Subcutaneous abdominal adipose tissue (tissue), 5 donors: ENCODE data around the gene ADAM12.

Source experiments
- H3K27ac ChIP-seq: one replicate; pipeline ENCODE4 v1.7.0; 2013; ENCODE audit warnings: low read depth, mild to moderate bottlenecking, inconsistent platforms, low read length, moderate library complexity
- H3K27me3 ChIP-seq, 5 donors: one replicate each; pipeline ENCODE4 v1.7.0; 2013; ENCODE audit warnings: low read length in 5 of 5, inconsistent platforms in 1 of 5; ENCODE audit not compliant: control insufficient read depth in 5 of 5, insufficient read depth in 4 of 5
- H3K36me3 ChIP-seq, 5 donors: one replicate each; pipeline ENCODE4 v1.7.0; 2013; ENCODE audit warnings: low read length in 5 of 5; ENCODE audit not compliant: control insufficient read depth in 5 of 5, insufficient read depth in 5 of 5
- H3K4me1 ChIP-seq, 5 donors: one replicate each; pipeline ENCODE4 v1.7.0; 2013; ENCODE audit warnings: low read length in 5 of 5, mild to moderate bottlenecking in 3 of 5, moderate library complexity in 1 of 5; ENCODE audit not compliant: control insufficient read depth in 5 of 5, insufficient read depth in 5 of 5
- H3K4me3 ChIP-seq, 5 donors: one replicate each; pipeline ENCODE4 v1.7.0; 2013; ENCODE audit warnings: low read length in 5 of 5, low read depth in 1 of 5
- H3K9ac ChIP-seq, 5 donors: one replicate each; pipeline ENCODE4 v1.7.0; 2013; ENCODE audit warnings: low read length in 5 of 5, mild to moderate bottlenecking in 4 of 5, moderate library complexity in 3 of 5
- H3K9me3 ChIP-seq, 5 donors: one replicate each; pipeline ENCODE4 v1.7.0; 2013; ENCODE audit warnings: low read length in 5 of 5; ENCODE audit not compliant: control insufficient read depth in 5 of 5
- donor health status: healthy.
- donor health status: healthy.
- donor health status: healthy.
- donor health status: healthy.
- donor health status: healthy.

ADAM12 gene

DNA sequence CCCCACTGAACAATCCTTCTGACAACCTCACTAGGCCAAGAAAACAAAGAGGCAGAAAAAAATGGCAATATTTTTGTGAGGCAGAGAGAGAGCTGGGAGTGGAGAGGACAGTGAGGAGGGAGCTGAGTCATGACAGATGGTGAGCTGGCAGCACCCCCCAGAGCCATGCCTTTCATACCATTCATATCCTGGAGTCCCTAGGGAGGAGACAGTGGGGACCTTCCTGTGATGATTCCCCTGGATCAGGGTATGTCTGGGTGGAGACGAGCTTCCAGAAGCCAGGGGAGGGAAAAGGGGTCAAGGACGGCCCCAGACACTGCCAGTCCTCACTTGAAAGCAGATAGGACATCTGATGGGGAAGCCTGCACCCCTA lies 160.5 kb downstream of the ADAM12 start:
- peaks cover 16 to 40% (median 35%) of the 10 kb centered on the region in 5 donors for H3K4me1 ChIP-seq
- H3K4me3 ChIP-seq = no peak overlapping the region
- no peak overlapping the region for H3K9ac ChIP-seq
- no peaks in the 10 kb centered on the region for H3K9me3 ChIP-seq
- H3K36me3 ChIP-seq = no peaks in the 10 kb centered on the region
- no peak overlapping the region for H3K27ac ChIP-seq
- peaks cover 0 to 4% (median 0%) of the 10 kb centered on the region in 5 donors for H3K27me3 ChIP-seq

GRCh38 chr10:126226988-126227761 lies 161.1 kb downstream of the ADAM12 start:
- Histone ChIP-seq H3K27ac (peak overlapping the region; percentile 34), H3K9ac (no peak overlapping the region), H3K27me3 (peaks cover 0 to 6% (median 0%) of the 10 kb centered on the region in 5 donors), H3K4me3 (no peak overlapping the region), H3K36me3 (no peaks in the 10 kb centered on the region), H3K9me3 (no peaks in the 10 kb centered on the region), H3K4me1 (peaks cover 22 to 45% (median 39%) of the 10 kb centered on the region in 5 donors)

DNA sequence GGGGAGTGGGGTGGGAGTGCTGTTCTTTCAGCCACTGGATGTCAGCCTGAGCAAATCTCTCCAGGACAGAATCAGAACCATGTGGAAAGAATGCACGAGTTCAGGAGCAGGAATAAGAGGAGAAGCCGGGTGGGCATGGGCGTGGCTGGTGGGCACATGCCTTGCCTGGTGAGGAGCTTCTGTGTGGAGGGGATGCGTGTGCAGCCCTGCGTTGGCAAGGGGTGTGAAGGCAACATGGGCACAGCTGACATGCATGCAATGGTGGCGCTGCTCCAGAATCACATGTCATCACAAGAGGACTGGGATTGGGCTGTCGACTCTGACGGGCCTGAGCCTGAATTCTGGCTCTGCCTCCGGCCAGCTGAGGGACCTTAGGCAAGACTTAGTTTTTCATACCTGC lies 162.1 kb downstream of the ADAM12 start:
- Histone ChIP-seq H3K9me3 (no peaks in the 10 kb centered on the region), H3K4me1 (peaks cover 22 to 45% (median 40%) of the 10 kb centered on the region in 5 donors), H3K36me3 (no peaks in the 10 kb centered on the region), H3K4me3 (no peak overlapping the region), H3K9ac (no peak overlapping the region), H3K27ac (peak overlapping the region; percentile 34), H3K27me3 (peaks cover 0 to 6% (median 0%) of the 10 kb centered on the region in 5 donors)

DNA sequence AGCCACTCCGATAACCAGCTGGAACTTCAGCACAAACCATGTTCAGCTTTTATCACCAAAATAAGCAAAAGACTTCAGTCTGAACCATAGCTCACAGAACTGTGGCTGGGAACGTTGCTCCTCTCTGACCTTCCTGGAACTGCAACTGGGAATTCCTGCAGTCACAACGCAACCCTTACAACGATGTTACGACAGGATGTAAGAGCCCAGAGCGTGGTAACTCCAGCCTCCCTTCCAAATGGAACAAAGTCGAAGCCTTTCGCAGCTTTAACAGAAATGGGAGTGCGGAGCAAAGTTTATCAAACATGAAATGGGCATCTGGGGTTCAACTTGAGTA lies 162.6 kb downstream of the ADAM12 start:
- H3K27ac ChIP-seq = peak overlapping the region; percentile 82
- H3K9me3 ChIP-seq = no peaks in the 10 kb centered on the region
- no peaks in the 10 kb centered on the region for H3K36me3 ChIP-seq
- no peak overlapping the region for H3K4me3 ChIP-seq
- H3K27me3 ChIP-seq = peaks cover 0 to 6% (median 0%) of the 10 kb centered on the region in 5 donors
- peaks cover 22 to 45% (median 40%) of the 10 kb centered on the region in 5 donors for H3K4me1 ChIP-seq
- peak overlapping the region in 3 of 5 donors; percentile 54 to 63 (median 60) for H3K9ac ChIP-seq

DNA sequence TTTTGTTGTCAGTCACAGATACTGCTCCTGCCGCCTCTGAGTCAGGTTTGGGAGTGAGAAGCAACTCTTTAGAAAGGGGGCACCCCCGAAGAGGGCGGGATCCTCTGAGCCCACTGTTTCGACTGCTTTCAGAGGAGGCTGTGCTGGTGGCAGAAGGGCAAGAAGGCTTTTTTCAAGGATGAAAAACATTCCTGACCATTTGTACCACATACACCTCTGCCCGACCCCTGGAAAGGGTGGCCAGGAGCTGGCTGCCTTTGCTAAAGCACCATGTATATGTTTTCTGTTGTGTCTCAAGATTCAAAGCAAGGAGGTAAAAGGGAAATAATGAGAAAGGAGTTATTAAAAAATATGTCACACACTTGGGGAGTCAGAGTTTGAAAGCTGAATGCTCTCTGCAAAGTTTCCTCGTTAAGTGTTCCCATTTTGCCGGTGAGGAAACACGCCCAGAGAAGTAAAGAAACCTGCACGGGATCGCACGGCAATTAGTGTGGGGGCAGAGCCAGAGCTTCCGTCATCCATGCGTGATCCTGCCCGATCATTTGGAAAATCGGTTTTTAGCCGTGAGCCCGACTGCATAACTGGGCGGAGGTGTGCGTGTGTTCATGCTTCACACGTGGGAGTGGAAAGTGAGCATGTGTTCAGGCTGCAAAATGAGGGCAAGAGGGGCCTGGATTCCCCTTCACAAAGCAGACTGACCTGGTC lies 163.2 kb downstream of the ADAM12 start:
- Histone ChIP-seq H3K9ac (peak overlapping the region in 4 of 5 donors; percentile 39 to 63 (median 57)), H3K36me3 (no peaks in the 10 kb centered on the region), H3K27ac (peak overlapping the region; percentile 82), H3K27me3 (peaks cover 0 to 6% (median 0%) of the 10 kb centered on the region in 5 donors), H3K4me3 (no peak overlapping the region), H3K4me1 (peaks cover 22 to 45% (median 40%) of the 10 kb centered on the region in 5 donors), H3K9me3 (no peaks in the 10 kb centered on the region)

GRCh38 chr10:126223512-126224067 lies 164.7 kb downstream of the ADAM12 start:
- H3K27me3 ChIP-seq = peaks cover 0 to 6% (median 0%) of the 10 kb centered on the region in 5 donors
- peak overlapping the region; percentile 82 for H3K27ac ChIP-seq
- peaks cover 22 to 45% (median 40%) of the 10 kb centered on the region in 5 donors for H3K4me1 ChIP-seq
- no peaks in the 10 kb centered on the region for H3K9me3 ChIP-seq
- H3K36me3 ChIP-seq = no peaks in the 10 kb centered on the region
- H3K4me3 ChIP-seq = no peak overlapping the region
- peak overlapping the region in 2 of 5 donors; percentile 26 to 50 for H3K9ac ChIP-seq

GRCh38 chr10:126222736-126223511 lies 165.4 kb downstream of the ADAM12 start:
- H3K27me3 ChIP-seq = peaks cover 0 to 6% (median 0%) of the 10 kb centered on the region in 5 donors
- H3K4me1 ChIP-seq = peaks cover 22 to 45% (median 40%) of the 10 kb centered on the region in 5 donors
- H3K36me3 ChIP-seq = no peaks in the 10 kb centered on the region
- peak overlapping the region in 4 of 5 donors; percentile 11 to 95 (median 38) for H3K9ac ChIP-seq
- H3K27ac ChIP-seq = peak overlapping the region; percentile 82
- H3K9me3 ChIP-seq = no peaks in the 10 kb centered on the region
- no peak overlapping the region for H3K4me3 ChIP-seq

DNA sequence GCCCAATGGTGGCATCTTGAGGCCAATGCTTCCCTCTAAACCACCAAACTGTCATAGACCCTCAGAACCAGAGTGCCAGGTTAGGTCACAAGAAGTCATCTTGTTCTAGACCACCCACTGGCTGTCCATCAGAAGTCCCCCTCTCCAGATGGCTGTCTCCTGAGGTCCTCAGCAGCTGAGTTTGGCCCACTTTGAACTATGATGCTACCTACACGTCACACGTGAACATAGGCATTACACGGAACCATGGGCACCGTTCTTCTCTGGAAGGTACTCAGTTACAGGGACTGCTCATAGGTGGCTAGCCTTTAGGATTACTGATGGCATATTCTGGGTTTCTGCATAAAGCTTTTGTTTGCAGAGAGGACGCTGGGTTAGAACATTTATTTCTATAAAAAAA lies 166.4 kb downstream of the ADAM12 start:
- H3K9ac ChIP-seq = peak overlapping the region in 1 of 5 donors; percentile 95
- peaks cover 0 to 6% (median 0%) of the 10 kb centered on the region in 5 donors for H3K27me3 ChIP-seq
- H3K9me3 ChIP-seq = no peaks in the 10 kb centered on the region
- H3K4me3 ChIP-seq = no peak overlapping the region
- H3K4me1 ChIP-seq = peaks cover 22 to 45% (median 40%) of the 10 kb centered on the region in 5 donors
- H3K36me3 ChIP-seq = no peaks in the 10 kb centered on the region
- no peak overlapping the region for H3K27ac ChIP-seq

GRCh38 chr10:126218778-126219649 lies 169.3 kb downstream of the ADAM12 start:
- Histone ChIP-seq H3K27ac (no peak overlapping the region), H3K36me3 (no peaks in the 10 kb centered on the region), H3K27me3 (peaks cover 0 to 4% (median 0%) of the 10 kb centered on the region in 5 donors), H3K9me3 (no peaks in the 10 kb centered on the region), H3K4me3 (no peak overlapping the region), H3K4me1 (peaks cover 14 to 36% (median 33%) of the 10 kb centered on the region in 5 donors), H3K9ac (no peak overlapping the region)
